Small intestine (tissue), 7 donors: Measurements from ENCODE around the gene KLHL29. TPM values are rescaled to one million over a fixed set of nuclear protein-coding genes. Genes with fewer than 3 reads are reported as not detected.

ENCODE experiments used
- DNase-seq, 2 donors: peaks; one replicate each; pipeline versions ENCODE4 v3.0.0 to v3.0.0-alpha.2; 2013
- FAIRE-seq: peaks from 2 replicates; lab custom pipeline; 2012; peaks lifted over from hg19 to GRCh38; lab: Jason Lieb, UNC
- H3K27ac ChIP-seq, 3 donors: one replicate each; pipeline ENCODE4 v1.5.1; 2013; ENCODE audit warnings: low read length in 2 of 3, mild to moderate bottlenecking in 2 of 3, control low read depth in 1 of 3, inconsistent platforms in 1 of 3, low read depth in 1 of 3, moderate library complexity in 1 of 3
- H3K27me3 ChIP-seq, 3 donors: one replicate each; pipeline ENCODE4 v1.6.1; 2013; ENCODE audit warnings: low read length in 3 of 3, inconsistent platforms in 1 of 3; ENCODE audit not compliant: control insufficient read depth in 3 of 3, insufficient read depth in 3 of 3
- H3K36me3 ChIP-seq, 3 donors: one replicate each; pipeline ENCODE4 v1.6.1; 2013; ENCODE audit warnings: low read length in 3 of 3, inconsistent platforms in 1 of 3, low read depth in 1 of 3, mild to moderate bottlenecking in 1 of 3, moderate library complexity in 1 of 3; ENCODE audit not compliant: control insufficient read depth in 3 of 3, insufficient read depth in 2 of 3
- H3K4me1 ChIP-seq, 3 donors: one replicate each; pipeline ENCODE4 v1.6.1; 2013; ENCODE audit warnings: low read length in 2 of 3, inconsistent platforms in 1 of 3, low read depth in 1 of 3, mild to moderate bottlenecking in 1 of 3, moderate library complexity in 1 of 3; ENCODE audit not compliant: control insufficient read depth in 3 of 3, insufficient read depth in 2 of 3
- H3K4me3 ChIP-seq, 3 donors: one replicate each; pipeline ENCODE4 v1.5.1; 2013; ENCODE audit warnings: low read length in 3 of 3, control low read depth in 1 of 3, inconsistent platforms in 1 of 3, low read depth in 1 of 3, mild to moderate bottlenecking in 1 of 3, moderate library complexity in 1 of 3
- H3K9me3 ChIP-seq, 2 donors: one replicate each; pipeline ENCODE4 v1.6.1; 2013; ENCODE audit warnings: low read depth in 1 of 2, low read length in 1 of 2; ENCODE audit not compliant: control insufficient read depth in 2 of 2, insufficient read depth in 1 of 2
- WGBS, 3 donors: extraction: QIAGEN DNeasy Blood & Tissue Kit; methylation state at CpG; one replicate each; pipeline ENCODE4 v1.1.7; 2013; 5-methylcytosine and 5-hydroxymethylcytosine counted together
- polyA plus RNA-seq, 4 donors: library from polyadenylated mRNA; stranded (reverse) in 3 of 4; unstranded in 1 of 4; fragments of 200-250 nt in 3 of 4; fragments of 120-200 nt in 1 of 4; gene quantifications; one replicate each; pipeline versions ENCODE4 v1.2.1 to v1.2.3, GENCODE V29; 2013
- donor health status: healthy with polysubstance abuse.
- donor health status: control.
- donor health status: control.
- donor health status: Bipolar disorder and iron deficiency.
- donor health status: healthy.

The KLHL29 gene
- polyA plus RNA-seq, 4 donors: 0.22 to 2.7 (median 1.4) TPM

DNA sequence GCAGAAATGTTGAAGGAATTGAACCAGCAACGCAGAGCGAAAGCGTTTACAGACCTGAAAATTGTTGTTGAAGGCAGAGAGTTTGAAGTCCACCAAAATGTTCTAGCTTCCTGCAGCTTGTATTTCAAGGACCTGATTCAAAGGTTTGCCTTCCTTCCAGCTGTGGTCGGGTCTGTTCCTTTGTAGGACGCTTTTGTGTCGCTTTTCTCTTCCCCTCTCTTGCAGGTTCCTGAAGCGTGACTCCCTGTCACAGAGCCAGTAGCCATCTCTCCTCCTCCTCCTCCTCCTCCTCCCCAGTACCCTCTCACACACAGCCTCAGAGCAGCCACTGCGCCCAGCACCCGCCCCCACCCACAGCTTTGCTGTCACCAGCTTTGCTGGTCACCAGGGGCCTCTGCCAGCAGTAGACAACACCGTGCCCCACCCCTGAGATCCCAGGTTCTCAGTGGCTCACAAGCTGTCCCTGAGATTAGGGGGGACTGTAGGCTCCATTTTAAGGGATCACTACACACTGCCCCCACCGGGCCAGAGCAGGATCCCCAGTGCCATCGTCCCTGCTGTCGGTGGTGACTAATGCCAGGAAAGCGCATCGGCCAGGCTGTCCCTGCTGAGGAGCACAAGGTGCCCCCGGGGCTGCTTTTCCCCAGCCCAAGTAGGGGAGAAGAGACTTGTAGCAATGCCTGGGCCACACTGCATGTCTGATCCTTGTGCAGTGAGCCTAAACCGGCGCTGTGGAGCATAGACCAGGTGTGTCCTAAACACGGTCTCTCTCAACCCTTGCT, 299.6 kb downstream of the KLHL29 start:
- Histone ChIP-seq H3K36me3 (peaks cover 0 to 18% (median 0%) of the 10 kb centered on the region in 3 donors), H3K27me3 (no peaks in the 10 kb centered on the region), H3K4me3 (no peak overlapping the region), H3K4me1 (no peaks in the 10 kb centered on the region), H3K9me3 (no peaks in the 10 kb centered on the region), H3K27ac (no peak overlapping the region)
- no peak for DNase-seq
- no peak for FAIRE-seq
- WGBS, 3 donors: 42 to 62% (median 59%) methylated on average over 18 to 19 of the region's 19 CpGs

DNA sequence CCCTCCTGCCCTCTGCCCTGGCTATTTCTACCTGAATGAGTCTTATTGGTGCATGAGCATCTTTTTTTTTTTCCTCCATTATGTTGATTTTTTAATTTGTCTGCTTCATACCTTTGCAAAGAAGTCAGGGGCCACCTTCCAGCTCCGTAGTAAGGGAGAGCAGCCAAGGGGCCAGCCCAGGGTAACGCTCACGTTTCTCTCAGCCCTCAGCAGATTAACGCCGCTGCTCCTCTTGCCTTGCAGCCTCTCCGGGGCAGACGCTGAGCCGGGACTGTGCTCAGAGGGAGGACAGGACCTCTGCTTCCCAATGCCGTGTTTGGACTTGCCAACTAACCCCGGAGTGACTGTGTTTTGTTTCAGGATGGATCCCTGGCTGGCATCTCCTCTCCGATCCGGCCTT, 300.2 kb downstream of the KLHL29 start:
- FAIRE-seq (no peak), DNase-seq (no peak)
- H3K9me3 ChIP-seq: no peaks in the 10 kb centered on the region
- H3K4me3 ChIP-seq: no peak overlapping the region
- no peaks in the 10 kb centered on the region for H3K27me3 ChIP-seq
- H3K27ac ChIP-seq: no peak overlapping the region
- no peaks in the 10 kb centered on the region for H3K4me1 ChIP-seq
- 55 to 68% (median 58%) methylated on average over 12 of the region's 12 CpGs for WGBS, 3 donors
- H3K36me3 ChIP-seq: peaks cover 0 to 18% (median 0%) of the 10 kb centered on the region in 3 donors

DNA sequence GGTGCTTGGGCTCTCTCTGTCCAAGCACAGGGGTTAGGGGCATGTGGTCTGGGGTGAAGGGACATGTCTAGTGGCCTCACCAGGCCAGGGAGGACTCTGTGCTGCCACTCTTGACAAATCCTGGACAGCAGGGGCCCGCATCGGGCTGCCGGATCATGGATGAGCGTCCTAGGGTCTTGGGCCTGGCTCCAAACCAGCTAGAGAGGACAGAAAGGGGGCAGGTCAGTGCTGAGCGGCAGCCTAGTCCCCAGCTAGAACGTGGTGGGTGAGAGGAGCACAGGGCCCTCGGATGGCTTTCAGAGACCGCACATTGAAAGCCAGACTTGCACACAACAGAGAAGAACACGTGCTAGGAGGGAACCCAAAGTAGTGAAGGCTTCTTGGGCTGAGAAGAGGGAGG, 300.7 kb downstream of the KLHL29 start:
- WGBS, 3 donors: 77 to 92% (median 89%) methylated on average over 9 of the region's 9 CpGs
- DNase-seq: no peak
- no peak overlapping the region for H3K27ac ChIP-seq

DNA sequence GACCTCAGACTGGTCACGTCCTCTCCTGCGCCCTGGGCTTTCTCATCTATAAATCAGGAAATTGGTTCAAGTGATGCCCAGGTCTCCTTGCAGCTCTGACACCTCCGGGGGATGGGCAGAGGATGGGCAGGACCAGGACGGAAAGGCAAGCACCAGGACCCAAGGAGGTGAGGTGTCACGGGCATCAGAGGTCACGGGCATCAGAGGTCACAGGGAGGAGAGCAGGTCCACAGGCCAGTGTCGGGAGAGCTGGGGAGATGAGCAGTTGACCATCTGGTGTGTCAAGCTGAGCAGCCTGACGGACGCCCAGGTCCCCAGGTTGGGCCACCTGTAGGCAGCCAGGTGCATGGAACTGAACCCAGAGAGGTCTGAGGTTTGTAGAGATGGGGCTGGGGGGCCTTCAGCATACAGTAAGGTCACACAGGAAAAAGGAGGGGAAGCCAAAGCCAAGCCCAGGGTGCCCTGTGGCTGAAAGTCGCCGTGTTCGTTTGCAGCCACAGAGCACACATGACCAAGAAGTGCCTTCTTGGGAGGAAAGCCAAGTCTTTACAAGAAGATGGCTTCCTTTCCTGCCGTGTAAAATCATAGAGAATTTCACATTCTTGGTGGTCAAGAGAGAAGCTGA, 301.5 kb downstream of the KLHL29 start:
- Histone ChIP-seq H3K36me3 (peaks cover 0 to 29% (median 0%) of the 10 kb centered on the region in 3 donors), H3K27ac (no peak overlapping the region), H3K4me3 (no peak overlapping the region), H3K27me3 (no peaks in the 10 kb centered on the region), H3K4me1 (no peaks in the 10 kb centered on the region), H3K9me3 (no peaks in the 10 kb centered on the region)
- DNase-seq: no peak
- 78 to 86% (median 84%) methylated on average over 13 of the region's 13 CpGs for WGBS, 3 donors
- FAIRE-seq: no peak

More for the DNA sequence above, 300.7 kb downstream of the KLHL29 start:
- Histone ChIP-seq H3K4me1 (no peaks in the 10 kb centered on the region), H3K9me3 (no peaks in the 10 kb centered on the region), H3K27me3 (no peaks in the 10 kb centered on the region), H3K4me3 (no peak overlapping the region), H3K36me3 (peaks cover 0 to 22% (median 0%) of the 10 kb centered on the region in 3 donors)
- no peak for FAIRE-seq

DNA sequence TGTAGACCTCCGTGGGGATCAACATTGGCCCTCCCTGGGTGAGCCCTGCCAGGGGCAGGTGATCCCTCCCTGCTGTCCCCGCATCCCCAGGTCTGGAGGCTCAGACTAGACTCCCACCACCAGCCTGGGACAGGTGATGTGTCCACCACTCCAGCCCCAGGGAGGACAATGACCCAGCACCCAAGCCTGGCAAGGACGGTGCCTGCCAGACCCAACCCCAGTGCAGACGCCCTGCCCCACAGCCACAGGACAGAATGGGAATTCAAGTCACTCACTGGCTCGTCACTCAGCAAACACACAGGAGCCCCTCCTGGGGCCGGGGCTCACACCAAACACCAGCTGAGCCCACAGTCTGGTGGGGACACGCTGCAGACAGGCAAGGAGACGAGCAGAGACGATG, 302.2 kb downstream of the KLHL29 start:
- WGBS, 3 donors: 74 to 84% (median 81%) methylated on average over 9 of the region's 9 CpGs
- DNase-seq: no peak
- H3K9me3 ChIP-seq: no peaks in the 10 kb centered on the region
- H3K4me1 ChIP-seq: no peaks in the 10 kb centered on the region
- no peak for FAIRE-seq
- H3K4me3 ChIP-seq: no peak overlapping the region
- no peak overlapping the region for H3K27ac ChIP-seq
- H3K27me3 ChIP-seq: no peaks in the 10 kb centered on the region
- peaks cover 0 to 36% (median 0%) of the 10 kb centered on the region in 3 donors for H3K36me3 ChIP-seq

DNA sequence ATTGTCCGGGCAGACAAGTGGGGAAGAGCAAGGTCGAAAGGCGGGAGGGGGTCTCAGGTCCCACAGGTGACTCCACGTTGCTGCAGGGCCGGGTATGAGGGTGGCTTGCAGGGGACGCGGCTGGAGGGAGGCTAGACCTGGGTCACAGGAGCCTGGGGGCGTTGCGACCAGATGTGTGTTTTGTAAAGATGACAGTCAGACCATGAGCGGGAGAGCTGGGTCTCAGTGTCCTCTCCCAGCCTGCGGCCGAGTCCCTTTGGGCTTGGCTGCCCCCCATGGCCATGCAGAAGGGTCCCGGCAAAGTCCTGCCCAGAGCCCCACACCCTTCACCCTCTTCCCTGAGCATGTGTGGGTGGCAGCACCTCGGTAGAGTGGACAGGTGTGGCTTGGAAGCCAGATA, 302.7 kb downstream of the KLHL29 start:
- FAIRE-seq (no peak), DNase-seq (no peak)
- 84 to 92% (median 86%) methylated on average over 13 to 14 of the region's 14 CpGs for WGBS, 3 donors
- H3K36me3 ChIP-seq: peaks cover 0 to 39% (median 0%) of the 10 kb centered on the region in 3 donors
- no peak overlapping the region for H3K27ac ChIP-seq
- no peaks in the 10 kb centered on the region for H3K9me3 ChIP-seq
- H3K4me3 ChIP-seq: no peak overlapping the region
- H3K27me3 ChIP-seq: no peaks in the 10 kb centered on the region
- H3K4me1 ChIP-seq: no peaks in the 10 kb centered on the region

DNA sequence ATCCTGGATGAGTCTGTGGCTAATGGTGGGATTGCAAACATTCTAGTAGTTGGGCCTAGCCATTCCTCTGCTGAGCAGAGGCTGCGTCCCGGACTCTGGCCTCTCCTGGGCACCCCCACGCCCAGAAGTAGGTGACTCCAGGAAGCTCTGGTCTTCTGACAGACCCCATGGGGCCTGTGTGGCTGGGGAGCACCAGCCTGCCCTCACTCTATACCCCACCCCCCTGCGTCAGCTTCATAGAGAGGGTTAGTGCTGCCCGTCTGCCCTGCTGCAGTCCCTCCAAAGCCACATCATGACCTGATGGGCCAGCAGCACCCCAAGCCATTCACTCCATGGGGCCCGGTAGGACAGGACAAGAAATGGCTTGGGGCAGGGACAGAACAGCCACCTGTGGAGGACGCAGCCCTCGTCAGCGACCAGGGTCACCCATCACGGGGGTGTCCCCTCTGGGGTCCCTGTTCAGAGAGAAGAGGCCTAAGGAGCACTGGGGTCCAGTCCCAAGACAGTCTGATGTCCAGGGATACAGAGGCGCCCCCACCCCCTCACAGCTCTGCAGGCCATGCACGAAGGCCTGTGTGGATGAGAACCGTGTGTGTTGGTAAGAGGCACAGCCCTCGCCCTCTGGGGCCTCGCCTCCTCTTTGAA, 303.6 kb downstream of the KLHL29 start:
- Histone ChIP-seq H3K4me1 (no peaks in the 10 kb centered on the region), H3K27me3 (no peaks in the 10 kb centered on the region), H3K4me3 (no peak overlapping the region), H3K9me3 (no peaks in the 10 kb centered on the region), H3K27ac (no peak overlapping the region), H3K36me3 (peaks cover 0 to 43% (median 0%) of the 10 kb centered on the region in 3 donors)
- WGBS, 3 donors: 85 to 93% (median 87%) methylated on average over 14 to 15 of the region's 15 CpGs
- DNase-seq: no peak
- FAIRE-seq: no peak

DNA sequence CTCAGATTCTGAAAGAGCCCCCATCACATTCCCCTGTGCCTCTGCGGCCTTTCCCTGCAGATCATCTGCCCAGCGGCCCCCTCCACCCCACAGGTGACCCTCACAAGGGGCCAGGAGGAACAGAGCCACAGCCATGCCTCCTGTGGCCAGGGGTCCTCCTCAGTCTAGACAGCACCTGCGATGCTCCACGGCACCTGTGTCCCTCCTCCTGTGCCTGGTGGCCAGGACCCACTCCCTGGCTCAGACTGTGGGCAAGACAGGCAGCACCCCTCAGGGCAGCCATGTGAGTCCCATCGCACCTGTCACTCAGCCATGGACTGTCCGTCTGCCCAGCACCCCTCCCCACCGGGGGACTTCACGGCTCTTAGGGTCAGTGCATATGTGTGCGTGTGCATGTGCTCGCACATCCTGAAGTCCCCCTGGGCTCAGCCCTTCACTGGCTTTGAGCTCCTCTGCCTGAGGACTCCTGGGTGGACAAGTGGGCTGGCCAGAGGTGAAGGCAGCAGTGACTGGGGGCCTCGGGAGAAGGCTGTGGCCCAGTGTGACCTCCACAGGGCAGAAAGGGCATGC, 304.2 kb downstream of the KLHL29 start:
- Histone ChIP-seq H3K36me3 (peaks cover 0 to 47% (median 0%) of the 10 kb centered on the region in 3 donors), H3K27me3 (no peaks in the 10 kb centered on the region), H3K4me3 (no peak overlapping the region), H3K9me3 (no peaks in the 10 kb centered on the region), H3K4me1 (no peaks in the 10 kb centered on the region), H3K27ac (no peak overlapping the region)
- FAIRE-seq (no peak), DNase-seq (no peak)
- WGBS, 3 donors: 78 to 87% (median 84%) methylated on average over 11 of the region's 11 CpGs
